NT2/D1 (cell line): Measurements from ENCODE around the gene ACLY.

Source experiments
- DNase-seq: peaks from one replicate; pipeline ENCODE4 v3.0.0-alpha.2; 2011; ENCODE audit warnings: low read depth, low spot score
- H3K27me3 ChIP-seq: 2 replicates; pipeline ENCODE4 v1.6.0; 2011; ENCODE audit warnings: mild to moderate bottlenecking; ENCODE audit not compliant: insufficient read length, insufficient read depth
- H3K36me3 ChIP-seq: 2 replicates; pipeline ENCODE4 v1.6.1; 2011; ENCODE audit warnings: mild to moderate bottlenecking, low read length, mixed read lengths; ENCODE audit not compliant: insufficient read depth, insufficient read length
- H3K4me1 ChIP-seq: 2 replicates; pipeline ENCODE4 v1.5.1; 2011; ENCODE audit not compliant: insufficient read depth, insufficient read length
- H3K4me3 ChIP-seq: 2 replicates; pipeline ENCODE4 v1.5.1; 2011; ENCODE audit warnings: low read depth; ENCODE audit not compliant: insufficient read length
- H3K9ac ChIP-seq: 2 replicates; pipeline ENCODE4 v1.6.0; 2011; ENCODE audit warnings: low read depth; ENCODE audit not compliant: insufficient read length
- H3K9me3 ChIP-seq: 2 replicates; pipeline ENCODE4 v1.5.1; 2011; ENCODE audit warnings: mild to moderate bottlenecking, low read length; ENCODE audit not compliant: insufficient read depth
- SUZ12 ChIP-seq: IDR thresholded peaks from 2 replicates; pipeline ENCODE4 v1.6.1; 2011; ENCODE audit not compliant: insufficient read length, insufficient read depth; ENCODE audit errors: extremely low read depth
- YY1 ChIP-seq: IDR thresholded peaks from 2 replicates; pipeline ENCODE4 v1.6.1; 2011; ENCODE audit not compliant: insufficient read length, insufficient read depth
- ZNF274 ChIP-seq: IDR thresholded peaks from 2 replicates; pipeline ENCODE4 v1.6.1; 2011; ENCODE audit warnings: mild to moderate bottlenecking, low read depth, low read length

ACLY gene

DNA sequence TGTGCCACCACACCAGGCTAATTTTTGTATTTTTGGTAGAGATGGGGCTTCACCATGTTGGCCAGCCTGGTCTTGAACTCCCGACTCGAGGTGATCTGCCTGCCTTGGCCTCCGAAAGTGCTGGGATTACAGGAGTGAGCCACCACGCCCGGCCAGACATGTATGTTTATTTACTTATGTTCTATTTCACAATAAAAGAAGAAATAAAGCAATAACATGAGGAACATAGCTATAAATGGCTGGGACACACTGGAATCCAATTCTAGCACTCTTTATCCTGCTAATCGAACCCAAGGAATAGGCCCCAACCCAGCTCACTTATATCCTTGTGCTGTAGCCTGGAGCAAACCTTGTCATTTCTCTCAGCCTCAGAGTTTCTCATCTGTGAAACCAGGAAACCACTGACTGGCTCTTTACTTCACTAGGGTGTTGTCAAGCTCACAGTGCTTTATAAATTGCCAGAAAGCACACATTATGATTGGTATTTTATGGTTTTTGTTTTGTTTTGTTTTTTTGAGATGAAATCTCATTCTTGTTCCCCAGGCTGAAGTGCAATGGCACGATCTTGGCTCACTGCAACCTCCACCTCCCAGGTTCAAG is 7.3 kb upstream of the ACLY start:
- Histone ChIP-seq H3K4me3 (no peak overlapping the region), H3K9ac (no peak overlapping the region), H3K36me3 (peaks cover 2% of the 10 kb centered on the region), H3K4me1 (no peaks in the 10 kb centered on the region), H3K27me3 (no peaks in the 10 kb centered on the region), H3K9me3 (no peaks in the 10 kb centered on the region)
- no peak for TF ChIP-seq ZNF274
- no peak for TF ChIP-seq YY1
- no peak for TF ChIP-seq SUZ12
- no peak for DNase-seq

DNA sequence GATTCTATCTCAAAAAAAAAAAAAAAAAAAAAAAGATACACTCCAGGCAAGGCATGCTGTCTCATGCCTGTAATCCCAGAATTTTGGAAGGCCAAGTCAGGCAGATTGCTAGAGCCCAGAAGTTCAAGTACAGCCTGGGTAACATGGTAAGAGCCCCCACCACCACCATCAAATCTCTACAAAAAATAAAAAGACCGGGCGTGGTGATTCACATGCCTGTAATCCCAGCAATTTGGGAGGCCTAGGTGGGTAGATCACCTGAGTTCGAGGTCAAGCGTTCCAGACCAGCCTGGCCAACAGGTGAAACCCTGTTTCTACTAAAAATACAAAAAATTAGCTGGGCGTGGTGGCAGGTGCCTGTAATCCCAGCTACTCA is 1.8 kb upstream of the ACLY start:
- Histone ChIP-seq H3K9me3 (no peaks in the 10 kb centered on the region), H3K9ac (no peak overlapping the region), H3K27me3 (no peaks in the 10 kb centered on the region), H3K4me1 (peaks cover 6% of the 10 kb centered on the region), H3K4me3 (no peak overlapping the region), H3K36me3 (peaks cover 22% of the 10 kb centered on the region)
- no peak for TF ChIP-seq ZNF274
- TF ChIP-seq SUZ12 = no peak
- TF ChIP-seq YY1 = no peak
- DNase-seq = no peak

- DNase-seq = no peak
- TF ChIP-seq SUZ12 = no peak
- no peak for TF ChIP-seq YY1
- no peak for TF ChIP-seq ZNF274
- H3K9ac ChIP-seq = peak overlapping the region; percentile 91
- H3K4me3 ChIP-seq = peak overlapping the region; percentile 61
- no peaks in the 10 kb centered on the region for H3K27me3 ChIP-seq
- H3K4me1 ChIP-seq = peaks cover 11% of the 10 kb centered on the region
- H3K9me3 ChIP-seq = no peaks in the 10 kb centered on the region
- peaks cover 27% of the 10 kb centered on the region for H3K36me3 ChIP-seq
Observed at GRCh38 chr17:41919840-41920579, 1.3 kb upstream of the ACLY start.

DNA sequence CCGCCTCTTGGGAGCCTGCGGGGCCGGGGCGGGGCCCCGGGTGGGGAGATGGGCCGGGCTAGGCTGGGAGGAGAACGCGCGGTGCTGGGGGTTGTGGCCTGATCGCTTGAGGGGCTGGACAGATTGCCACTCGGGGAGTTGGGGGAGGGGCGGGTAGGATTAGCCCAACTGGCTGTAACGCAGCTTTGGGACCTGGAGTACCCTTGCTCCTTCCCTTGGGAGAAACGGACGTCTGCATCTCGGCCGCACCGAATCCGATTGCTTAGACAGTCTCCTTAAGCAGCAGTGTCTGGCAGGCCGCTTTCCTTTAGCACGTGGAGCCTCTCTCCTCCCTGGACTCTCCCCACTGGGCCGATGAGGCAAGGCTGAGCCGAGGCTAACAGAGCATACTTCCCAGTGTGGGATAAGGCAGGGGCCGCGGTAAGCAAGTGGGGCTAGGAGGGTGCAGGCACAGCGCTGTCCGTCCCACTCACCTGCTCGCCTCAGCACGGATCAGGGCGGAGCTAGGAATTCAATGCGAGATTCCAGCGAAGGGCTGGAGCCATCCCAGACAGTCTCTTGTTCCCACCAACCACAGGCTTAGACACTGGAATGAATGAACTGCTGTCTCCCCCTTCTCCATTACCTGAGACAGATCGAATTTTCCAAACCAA is 540 bp upstream of the ACLY start:
- H3K27me3 ChIP-seq = no peaks in the 10 kb centered on the region
- peaks cover 11% of the 10 kb centered on the region for H3K4me1 ChIP-seq
- DNase-seq = peak; percentile 51
- peaks cover 34% of the 10 kb centered on the region for H3K36me3 ChIP-seq
- H3K4me3 ChIP-seq = peak overlapping the region; percentile 91
- H3K9me3 ChIP-seq = no peaks in the 10 kb centered on the region
- TF ChIP-seq YY1 (no peak), ZNF274 (no peak), SUZ12 (no peak)
- H3K9ac ChIP-seq = peak overlapping the region; percentile 91

- H3K4me3 ChIP-seq = peak overlapping the region; percentile 91
- no peaks in the 10 kb centered on the region for H3K27me3 ChIP-seq
- no peak for TF ChIP-seq ZNF274
- peaks cover 49% of the 10 kb centered on the region for H3K36me3 ChIP-seq
- DNase-seq = no peak
- peak overlapping the region; percentile 100 for H3K9ac ChIP-seq
- H3K9me3 ChIP-seq = no peaks in the 10 kb centered on the region
- H3K4me1 ChIP-seq = peaks cover 15% of the 10 kb centered on the region
Observed at GRCh38 chr17:41917679-41918313, 955 bp downstream of the ACLY start.

- no peak for DNase-seq
- TF ChIP-seq SUZ12 (no peak), ZNF274 (no peak), YY1 (no peak)
Observed at GRCh38 chr17:41917192-41917591, 1.6 kb downstream of the ACLY start.

GRCh38 chr17:41915566-41915965 is 3.2 kb downstream of the ACLY start:
- peaks cover 71% of the 10 kb centered on the region for H3K36me3 ChIP-seq
- TF ChIP-seq SUZ12 (no peak), YY1 (no peak), ZNF274 (no peak)
- H3K4me1 ChIP-seq = peaks cover 15% of the 10 kb centered on the region
- no peaks in the 10 kb centered on the region for H3K27me3 ChIP-seq
- no peaks in the 10 kb centered on the region for H3K9me3 ChIP-seq
- peak overlapping the region; percentile 46 for H3K9ac ChIP-seq
- no peak for DNase-seq
- no peak overlapping the region for H3K4me3 ChIP-seq

More at GRCh38 chr17:41917192-41917591, 1.6 kb downstream of the ACLY start:
- Histone ChIP-seq H3K27me3 (no peaks in the 10 kb centered on the region), H3K4me1 (peaks cover 15% of the 10 kb centered on the region), H3K9me3 (no peaks in the 10 kb centered on the region), H3K4me3 (peak overlapping the region; percentile 91), H3K9ac (peak overlapping the region; percentile 100), H3K36me3 (peaks cover 55% of the 10 kb centered on the region)
